Measurements from ENCODE around the gene THEM5.

The THEM5 gene

GRCh38 chr1:151839082-151839412, 14.5 kb downstream of the THEM5 start:
- no peak for DNase-seq

GRCh38 chr1:151838222-151839081, 15.1 kb downstream of the THEM5 start:
- DNase-seq, result peak; percentile 41

GRCh38 chr1:151837884-151838221, 15.7 kb downstream of the THEM5 start:
- DNase-seq, result no peak

- DNase-seq, result no peak
Observed at GRCh38 chr1:151837197-151837596, 16.3 kb downstream of the THEM5 start.

- no peak for DNase-seq
Observed at GRCh38 chr1:151835596-151835995, 17.9 kb downstream of the THEM5 start.

GRCh38 chr1:151834239-151834638, 19.3 kb downstream of the THEM5 start:
- DNase-seq, result no peak

GRCh38 chr1:151833172-151833900, 20.2 kb downstream of the THEM5 start:
- no peak for DNase-seq

- DNase-seq, result peak; percentile 41
Observed at GRCh38 chr1:151832318-151832980, 21.1 kb downstream of the THEM5 start.

- DNase-seq, result no peak
Observed at GRCh38 chr1:151831605-151832004, 21.9 kb downstream of the THEM5 start, which contains the start of gene RORC. TSS of gene RORC (minus strand) at chr1:151831802. CDS start at chr1:151831764, 38 bp downstream.

GRCh38 chr1:151831256-151831591, 22.3 kb downstream of the THEM5 start:
- DNase-seq, result no peak

- no peak for DNase-seq
Observed at GRCh38 chr1:151830055-151830454, 23.5 kb downstream of the THEM5 start.

GRCh38 chr1:151829352-151830046, 24.0 kb downstream of the THEM5 start:
- DNase-seq, result no peak

GRCh38 chr1:151828921-151829320, 24.6 kb downstream of the THEM5 start:
- no peak for DNase-seq

GRCh38 chr1:151827853-151828252, 25.7 kb downstream of the THEM5 start:
- DNase-seq, result no peak

- DNase-seq, result no peak
Observed at GRCh38 chr1:151825751-151826660, 27.5 kb downstream of the THEM5 start.

GRCh38 chr1:151825204-151825603, 28.3 kb downstream of the THEM5 start:
- no peak for DNase-seq

- no peak for DNase-seq
Observed at GRCh38 chr1:151823175-151823574, 30.3 kb downstream of the THEM5 start.

- no peak for DNase-seq
Observed at GRCh38 chr1:151822404-151822803, 31.1 kb downstream of the THEM5 start.

GRCh38 chr1:151820940-151821339, 32.6 kb downstream of the THEM5 start:
- DNase-seq, result no peak

GRCh38 chr1:151819976-151820623, 33.4 kb downstream of the THEM5 start:
- no peak for DNase-seq

- DNase-seq, result no peak
Observed at GRCh38 chr1:151819227-151819835, 34.2 kb downstream of the THEM5 start.
